T follicular helper cell (primary cell): ENCODE results near the gene ITGB1BP1.

Experiments
- DNase-seq: peaks from one replicate; pipeline ENCODE4 v3.0.0-alpha.2; 2020; ENCODE audit warnings: low read depth
- total RNA-seq, 2 experiments: gene quantifications; one replicate each; lab custom pipeline; 2026; lab: John Stamatoyannopoulos, UW

The ITGB1BP1 gene
- 40.0 to 44.0 reads per million in 2 experiments for total RNA-seq

- DNase-seq: peak; percentile 91
These were observed at the start of gene ITGB1BP1, which contains the start of gene CPSF3 for GRCh38 chr2:9423100-9423921. Gene ITGB1BP1, minus strand, starts transcription at chr2:9423528. Its CDS starts 4,831 bp downstream, at chr2:9418697. Gene CPSF3, plus strand, starts transcription at chr2:9423654. Its CDS starts 120 bp downstream, at chr2:9423774.

GRCh38 chr2:9472511-9472910, 49.2 kb upstream of the ITGB1BP1 start:
- DNase-seq: no peak

GRCh38 chr2:9471206-9471605, 47.9 kb upstream of the ITGB1BP1 start:
- DNase-seq: no peak

GRCh38 chr2:9467687-9468086, 44.4 kb upstream of the ITGB1BP1 start:
- DNase-seq: no peak

- DNase-seq: no peak
These were observed 42.9 kb upstream of the ITGB1BP1 start for GRCh38 chr2:9466147-9466683.

- no peak for DNase-seq
These were observed 41.8 kb upstream of the ITGB1BP1 start for GRCh38 chr2:9465170-9465569.

GRCh38 chr2:9463698-9464034, 40.3 kb upstream of the ITGB1BP1 start:
- DNase-seq: no peak

GRCh38 chr2:9462886-9463697, 39.8 kb upstream of the ITGB1BP1 start:
- DNase-seq: no peak

GRCh38 chr2:9462313-9462712, 39.0 kb upstream of the ITGB1BP1 start:
- no peak for DNase-seq

GRCh38 chr2:9461079-9461478, 37.8 kb upstream of the ITGB1BP1 start:
- DNase-seq: no peak

- DNase-seq: no peak
These were observed 37.2 kb upstream of the ITGB1BP1 start for GRCh38 chr2:9460441-9461017.

- DNase-seq: no peak
These were observed 27.9 kb upstream of the ITGB1BP1 start for GRCh38 chr2:9451231-9451630.

GRCh38 chr2:9445089-9445488, 21.8 kb upstream of the ITGB1BP1 start:
- DNase-seq: no peak

- DNase-seq: no peak
These were observed 20.2 kb upstream of the ITGB1BP1 start for GRCh38 chr2:9443526-9443925.

GRCh38 chr2:9441556-9441955, 18.2 kb upstream of the ITGB1BP1 start:
- DNase-seq: no peak

GRCh38 chr2:9440058-9440727, 16.9 kb upstream of the ITGB1BP1 start:
- no peak for DNase-seq

GRCh38 chr2:9439536-9439935, 16.2 kb upstream of the ITGB1BP1 start:
- DNase-seq: no peak

- no peak for DNase-seq
These were observed 11.2 kb upstream of the ITGB1BP1 start for GRCh38 chr2:9434489-9434888.

GRCh38 chr2:9430316-9431293, 7.3 kb upstream of the ITGB1BP1 start:
- DNase-seq: no peak

GRCh38 chr2:9428965-9429577, 5.7 kb upstream of the ITGB1BP1 start:
- no peak for DNase-seq
